PC-9 (cell line): ENCODE results near the gene SEZ6L.

ENCODE experiments used
- CTCF ChIP-seq: fragments of 200-600 bp; sonication (generic); conservative IDR thresholded peaks from 2 replicates; pipeline ENCODE4 v1.6.1; 2017; ENCODE audit warnings: mixed run types, antibody characterized with exemption, mild to moderate bottlenecking, moderate library complexity
- EZH2 ChIP-seq: fragments of 200-600 bp; sonication (generic); IDR thresholded peaks from 2 replicates; pipeline ENCODE4 v1.8.0; 2017; ENCODE audit warnings: antibody characterized with exemption, low read depth

- TF ChIP-seq EZH2 (no peak), CTCF (no peak)
Measured at GRCh38 chr22:26281941-26282340, 112.7 kb downstream of the SEZ6L start.
